Stimulated activated CD4-positive, alpha-beta T cell treated with anti-CD3 and anti-CD28 coated beads, TNF-alpha, amount 100 ng/mL, for 24 hours (primary cell): ENCODE data around the gene C10orf95.

Experiments used
- DNase-seq, 3 experiments: peaks; one replicate each; pipeline ENCODE4 v3.0.0-alpha.2; 2020; ENCODE audit warnings: low read depth in 3 of 3

The C10orf95 gene

GRCh38 chr10:102435133-102435497 is 16.2 kb downstream of the C10orf95 start:
- no peak for DNase-seq

GRCh38 chr10:102434394-102435132 is 16.8 kb downstream of the C10orf95 start:
- no peak for DNase-seq

- DNase-seq = no peak
These were observed 17.7 kb downstream of the C10orf95 start for GRCh38 chr10:102433619-102434046.

GRCh38 chr10:102432162-102432950 is 19.0 kb downstream of the C10orf95 start, which contains the start of gene CUEDC2:
CUEDC2 (minus strand) TSS chr10:102432574; CDS start chr10:102425188, 7,386 bp downstream.
- peak; percentile 87 to 97 (median 93) for DNase-seq

GRCh38 chr10:102431452-102432124 is 19.8 kb downstream of the C10orf95 start:
- no peak for DNase-seq

- no peak for DNase-seq
These were observed 21.9 kb downstream of the C10orf95 start for GRCh38 chr10:102429468-102429867.

- DNase-seq = no peak
These were observed 24.5 kb downstream of the C10orf95 start for GRCh38 chr10:102426803-102427287.

GRCh38 chr10:102425444-102425843 is 25.9 kb downstream of the C10orf95 start:
- DNase-seq = no peak

GRCh38 chr10:102424916-102425315 is 26.4 kb downstream of the C10orf95 start:
- DNase-seq = no peak

- DNase-seq = no peak
These were observed 27.2 kb downstream of the C10orf95 start for GRCh38 chr10:102424145-102424544.

GRCh38 chr10:102423372-102423968 is 27.9 kb downstream of the C10orf95 start:
- no peak for DNase-seq

GRCh38 chr10:102422545-102423129 is 28.7 kb downstream of the C10orf95 start:
- DNase-seq = peak in 1 of 3 experiments; percentile 64

GRCh38 chr10:102421757-102422512 is 29.4 kb downstream of the C10orf95 start:
- DNase-seq = no peak

- DNase-seq = no peak
These were observed 29.9 kb downstream of the C10orf95 start for GRCh38 chr10:102421507-102421756.

- peak; percentile 95 to 97 (median 96) for DNase-seq
These were observed 30.4 kb downstream of the C10orf95 start, which contains the start of gene FBXL15 for GRCh38 chr10:102420714-102421506. FBXL15 (plus strand) TSS chr10:102420836; CDS start chr10:102421130, 294 bp downstream.

GRCh38 chr10:102420181-102420713 is 31.1 kb downstream of the C10orf95 start:
- no peak for DNase-seq

- peak; percentile 53 to 70 (median 56) for DNase-seq
These were observed 31.8 kb downstream of the C10orf95 start for GRCh38 chr10:102419269-102420180.

- DNase-seq = no peak
These were observed 32.6 kb downstream of the C10orf95 start, which contains the start of gene PSD for GRCh38 chr10:102418622-102419268. PSD (minus strand) TSS chr10:102418785; CDS start chr10:102417038, 1,747 bp downstream.
